ENCODE results near the gene HIVEP1. TPM values are rescaled to one million over a fixed set of nuclear protein-coding genes. Genes with fewer than 3 reads are reported as not detected.

The HIVEP1 gene
- total RNA-seq, 1 donor from 2014 or later = 48.9 TPM

DNA sequence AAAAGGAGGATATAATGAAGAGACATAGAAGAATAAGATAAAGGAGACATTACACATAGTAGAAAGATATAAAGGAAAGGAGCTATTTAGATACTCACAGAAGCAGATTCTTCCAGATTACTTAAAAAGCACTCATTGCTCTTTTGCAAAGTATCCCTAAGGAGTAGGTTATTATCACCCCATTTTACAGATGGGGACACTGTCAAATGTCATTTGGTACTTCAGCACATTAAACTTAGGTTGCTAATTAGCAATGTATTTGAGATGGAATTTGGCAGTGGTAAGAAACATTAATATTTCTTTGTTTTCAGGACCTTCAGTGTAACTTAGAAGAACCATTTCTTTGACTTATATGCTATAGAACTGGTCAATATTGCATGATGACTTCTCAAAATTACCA, 11.9 kb upstream of the HIVEP1 start:
- Histone ChIP-seq H3K4me3 (ENCODE audit: insufficient read depth, low read depth, low read length) (no peak overlapping the region), H3K27me3 (ENCODE audit: insufficient read depth, low read length) (no peaks in the 10 kb centered on the region), H4K20me1 (ENCODE audit: insufficient read depth, low read length) (no peaks in the 10 kb centered on the region), H3K79me2 (ENCODE audit: insufficient read depth, low read length) (no peaks in the 10 kb centered on the region), H2AFZ (ENCODE audit: low read depth, low read length) (no peak overlapping the region), H3K27ac (ENCODE audit: low read depth, low read length) (no peak overlapping the region), H3K4me2 (ENCODE audit: low read length) (no peak overlapping the region), H3K9ac (ENCODE audit: low read length) (no peak overlapping the region), H3K4me1 (ENCODE audit: insufficient read depth, low read length) (no peaks in the 10 kb centered on the region), H3K36me3 (ENCODE audit: insufficient read depth, low read length) (no peaks in the 10 kb centered on the region), H3K9me3 (ENCODE audit: insufficient read depth, low read depth, low read length) (no peaks in the 10 kb centered on the region)
- Mint-ChIP-seq H3K36me3 (ENCODE audit: low read depth, unreplicated experiment) (no peaks in the 10 kb centered on the region), H3K4me1 (ENCODE audit: low read depth, unreplicated experiment) (peaks cover 6% of the 10 kb centered on the region), H3K9me3 (ENCODE audit: unreplicated experiment) (no peaks in the 10 kb centered on the region), H3K27me3 (ENCODE audit: low read depth, unreplicated experiment) (peaks cover 2% of the 10 kb centered on the region), H3K27ac (ENCODE audit: unreplicated experiment) (no peak overlapping the region), H3K4me3 (ENCODE audit: unreplicated experiment) (no peak overlapping the region)
- no peak for DNase-seq (ENCODE audit: low read depth)
- FAIRE-seq = no peak
- TF ChIP-seq EZH2 (IDR thresholded peaks at IDR 0.05; ENCODE audit: insufficient read depth, low read length) = no peak
- TF ChIP-seq, protein P1, sequence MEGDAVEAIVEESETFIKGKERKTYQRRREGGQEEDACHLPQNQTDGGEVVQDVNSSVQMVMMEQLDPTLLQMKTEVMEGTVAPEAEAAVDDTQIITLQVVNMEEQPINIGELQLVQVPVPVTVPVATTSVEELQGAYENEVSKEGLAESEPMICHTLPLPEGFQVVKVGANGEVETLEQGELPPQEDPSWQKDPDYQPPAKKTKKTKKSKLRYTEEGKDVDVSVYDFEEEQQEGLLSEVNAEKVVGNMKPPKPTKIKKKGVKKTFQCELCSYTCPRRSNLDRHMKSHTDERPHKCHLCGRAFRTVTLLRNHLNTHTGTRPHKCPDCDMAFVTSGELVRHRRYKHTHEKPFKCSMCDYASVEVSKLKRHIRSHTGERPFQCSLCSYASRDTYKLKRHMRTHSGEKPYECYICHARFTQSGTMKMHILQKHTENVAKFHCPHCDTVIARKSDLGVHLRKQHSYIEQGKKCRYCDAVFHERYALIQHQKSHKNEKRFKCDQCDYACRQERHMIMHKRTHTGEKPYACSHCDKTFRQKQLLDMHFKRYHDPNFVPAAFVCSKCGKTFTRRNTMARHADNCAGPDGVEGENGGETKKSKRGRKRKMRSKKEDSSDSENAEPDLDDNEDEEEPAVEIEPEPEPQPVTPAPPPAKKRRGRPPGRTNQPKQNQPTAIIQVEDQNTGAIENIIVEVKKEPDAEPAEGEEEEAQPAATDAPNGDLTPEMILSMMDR (IDR thresholded peaks at IDR 0.05; ENCODE audit: insufficient read depth, low read depth, low read length) = no peak

DNA sequence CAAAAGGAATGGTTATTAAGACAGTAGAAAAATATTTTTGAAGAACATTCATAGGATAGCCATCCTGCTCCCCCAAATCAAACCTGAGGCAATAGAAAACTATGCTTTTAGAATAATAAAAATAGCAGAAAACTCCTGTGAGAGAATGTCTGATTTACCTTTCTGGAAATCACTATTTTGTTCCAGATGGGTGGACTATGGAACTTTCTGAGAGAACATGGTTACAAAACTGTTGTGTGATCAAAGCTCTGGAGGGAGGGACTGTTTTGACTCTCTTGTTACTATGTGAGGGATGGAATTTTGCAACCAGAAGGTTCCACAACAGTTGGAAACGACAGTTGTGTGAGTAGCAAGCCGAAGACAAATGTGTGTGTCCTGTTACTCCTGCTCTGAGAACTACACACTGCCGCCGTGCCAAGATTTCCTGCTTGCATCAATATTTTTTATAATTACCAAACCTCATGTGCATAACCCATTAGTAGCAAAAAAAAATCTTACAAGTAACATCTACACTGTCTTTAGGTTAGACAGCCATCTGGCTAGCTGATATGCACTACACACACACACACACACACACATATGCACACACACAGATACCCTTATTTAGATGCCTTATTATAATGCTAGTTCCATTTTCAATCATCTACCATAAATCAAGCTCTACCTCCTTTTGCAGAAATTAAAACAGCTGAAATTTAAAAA, 11.0 kb upstream of the HIVEP1 start:
- TF ChIP-seq EZH2 (IDR thresholded peaks at IDR 0.05; ENCODE audit: insufficient read depth, low read length) = no peak
- TF ChIP-seq, protein P1 (IDR thresholded peaks at IDR 0.05; ENCODE audit: insufficient read depth, low read depth, low read length) = no peak
- H3K9ac ChIP-seq (ENCODE audit: low read length) = no peak overlapping the region
- no peak overlapping the region for H3K4me3 Mint-ChIP-seq (ENCODE audit: unreplicated experiment)
- H2AFZ ChIP-seq (ENCODE audit: low read depth, low read length) = no peak overlapping the region
- no peak overlapping the region for H3K27ac Mint-ChIP-seq (ENCODE audit: unreplicated experiment)
- peaks cover 6% of the 10 kb centered on the region for H3K4me1 Mint-ChIP-seq (ENCODE audit: low read depth, unreplicated experiment)
- no peaks in the 10 kb centered on the region for H4K20me1 ChIP-seq (ENCODE audit: insufficient read depth, low read length)
- no peak overlapping the region for H3K4me3 ChIP-seq (ENCODE audit: insufficient read depth, low read depth, low read length)
- FAIRE-seq (no peak), DNase-seq (ENCODE audit: low read depth) (no peak)
- H3K36me3 Mint-ChIP-seq (ENCODE audit: low read depth, unreplicated experiment) = no peaks in the 10 kb centered on the region
- H3K27me3 ChIP-seq (ENCODE audit: insufficient read depth, low read length) = no peaks in the 10 kb centered on the region
- H3K27me3 Mint-ChIP-seq (ENCODE audit: low read depth, unreplicated experiment) = peaks cover 2% of the 10 kb centered on the region
- no peaks in the 10 kb centered on the region for H3K9me3 ChIP-seq (ENCODE audit: insufficient read depth, low read depth, low read length)
- H3K9me3 Mint-ChIP-seq (ENCODE audit: unreplicated experiment) = no peaks in the 10 kb centered on the region
- H3K27ac ChIP-seq (ENCODE audit: low read depth, low read length) = no peak overlapping the region
- no peaks in the 10 kb centered on the region for H3K36me3 ChIP-seq (ENCODE audit: insufficient read depth, low read length)
- no peaks in the 10 kb centered on the region for H3K79me2 ChIP-seq (ENCODE audit: insufficient read depth, low read length)
- no peaks in the 10 kb centered on the region for H3K4me1 ChIP-seq (ENCODE audit: insufficient read depth, low read length)
- no peak overlapping the region for H3K4me2 ChIP-seq (ENCODE audit: low read length)

DNA sequence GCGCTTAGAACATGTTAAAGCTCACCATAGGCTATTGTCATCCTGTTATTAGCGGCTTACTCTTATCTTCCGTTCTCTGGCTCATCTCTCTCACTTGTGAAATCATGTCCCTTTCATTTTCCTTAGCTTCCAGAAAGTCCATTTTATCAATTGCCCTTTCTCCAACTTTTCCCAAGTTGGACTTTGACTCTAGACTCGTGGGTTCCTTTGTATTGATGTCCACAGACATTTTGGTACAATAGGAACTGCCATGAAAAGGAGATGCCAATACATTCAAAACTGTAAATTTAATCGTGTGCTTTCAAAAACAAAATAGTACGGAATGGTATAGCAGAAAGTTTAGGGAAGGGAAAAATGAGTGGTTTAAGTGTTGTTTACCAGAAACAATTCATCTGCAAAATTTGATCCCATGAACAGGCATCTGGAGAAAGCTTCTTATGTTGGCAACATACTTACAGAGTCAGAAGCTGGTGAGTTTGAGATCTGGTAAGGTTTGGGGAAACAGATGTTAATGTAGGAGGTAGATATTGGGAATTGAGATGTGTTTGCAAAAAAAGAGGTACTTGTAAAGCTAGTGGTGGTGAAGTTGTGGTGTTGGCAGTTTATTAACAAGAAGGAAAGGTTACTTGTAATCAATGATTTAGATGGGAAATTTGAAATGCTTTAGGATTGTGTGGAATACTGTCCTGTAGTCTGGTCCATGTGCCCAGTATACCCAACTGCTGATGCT, 10.2 kb upstream of the HIVEP1 start:
- no peaks in the 10 kb centered on the region for H3K9me3 ChIP-seq (ENCODE audit: insufficient read depth, low read depth, low read length)
- Mint-ChIP-seq H3K27ac (ENCODE audit: unreplicated experiment) (no peak overlapping the region), H3K4me1 (ENCODE audit: low read depth, unreplicated experiment) (peaks cover 6% of the 10 kb centered on the region), H3K4me3 (ENCODE audit: unreplicated experiment) (no peak overlapping the region), H3K27me3 (ENCODE audit: low read depth, unreplicated experiment) (peaks cover 2% of the 10 kb centered on the region), H3K9me3 (ENCODE audit: unreplicated experiment) (no peaks in the 10 kb centered on the region), H3K36me3 (ENCODE audit: low read depth, unreplicated experiment) (no peaks in the 10 kb centered on the region)
- TF ChIP-seq, protein P1 (IDR thresholded peaks at IDR 0.05; ENCODE audit: insufficient read depth, low read depth, low read length) = no peak
- no peak for TF ChIP-seq EZH2 (IDR thresholded peaks at IDR 0.05; ENCODE audit: insufficient read depth, low read length)
- FAIRE-seq (no peak), DNase-seq (ENCODE audit: low read depth) (no peak)
- no peaks in the 10 kb centered on the region for H3K36me3 ChIP-seq (ENCODE audit: insufficient read depth, low read length)
- no peak overlapping the region for H3K27ac ChIP-seq (ENCODE audit: low read depth, low read length)
- no peaks in the 10 kb centered on the region for H3K4me1 ChIP-seq (ENCODE audit: insufficient read depth, low read length)
- no peak overlapping the region for H3K4me3 ChIP-seq (ENCODE audit: insufficient read depth, low read depth, low read length)
- H4K20me1 ChIP-seq (ENCODE audit: insufficient read depth, low read length) = no peaks in the 10 kb centered on the region
- H3K27me3 ChIP-seq (ENCODE audit: insufficient read depth, low read length) = no peaks in the 10 kb centered on the region
- H3K4me2 ChIP-seq (ENCODE audit: low read length) = no peak overlapping the region
- H2AFZ ChIP-seq (ENCODE audit: low read depth, low read length) = no peak overlapping the region
- H3K79me2 ChIP-seq (ENCODE audit: insufficient read depth, low read length) = no peaks in the 10 kb centered on the region
- H3K9ac ChIP-seq (ENCODE audit: low read length) = no peak overlapping the region
